NCI-H524 (cell line): Measurements from ENCODE around the gene LRRC18.

Experiments
- DNase-seq, 2 experiments: peaks; one replicate each; lab custom pipeline; 2025; lab: John Stamatoyannopoulos, UW

The LRRC18 gene

DNA sequence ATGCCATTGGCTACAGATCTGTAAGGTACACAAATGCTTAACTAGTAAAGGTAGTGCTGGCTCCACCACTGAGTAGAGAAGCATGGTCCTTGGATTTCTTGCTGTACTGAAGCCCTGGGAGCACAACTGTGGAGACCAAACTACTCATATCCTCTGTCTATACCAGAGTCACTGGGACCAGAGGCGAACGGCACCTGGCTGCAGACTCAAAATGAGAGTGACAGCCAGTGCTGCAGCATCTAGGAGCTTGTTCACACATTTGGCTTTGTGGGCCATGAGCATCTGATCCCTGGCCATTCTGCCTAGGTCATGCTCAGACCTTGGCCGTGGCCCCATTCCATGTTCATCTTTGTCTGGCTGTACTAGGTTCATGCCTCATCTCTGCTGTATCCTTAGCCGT, 31.9 kb downstream of the LRRC18 start:
- DNase-seq, result no peak

DNA sequence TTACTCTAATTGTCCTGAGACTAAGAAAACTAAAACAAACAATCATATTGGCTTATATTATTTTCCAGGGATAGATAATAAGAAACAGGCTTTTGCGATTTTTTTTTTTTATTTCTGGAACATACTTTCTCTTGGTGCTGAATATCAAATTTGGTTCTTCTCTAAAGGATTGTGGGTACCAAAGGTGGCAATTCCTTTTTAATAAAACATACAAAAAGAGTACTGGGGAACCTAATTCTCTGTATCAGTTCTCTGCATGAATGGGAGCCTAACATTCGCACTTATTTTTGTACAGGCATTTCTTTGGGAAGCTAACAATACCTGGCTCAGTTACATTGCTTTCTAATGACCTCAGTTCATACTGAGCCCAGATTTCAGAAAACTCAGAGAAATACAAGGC, 32.8 kb downstream of the LRRC18 start:
- no peak for DNase-seq

DNA sequence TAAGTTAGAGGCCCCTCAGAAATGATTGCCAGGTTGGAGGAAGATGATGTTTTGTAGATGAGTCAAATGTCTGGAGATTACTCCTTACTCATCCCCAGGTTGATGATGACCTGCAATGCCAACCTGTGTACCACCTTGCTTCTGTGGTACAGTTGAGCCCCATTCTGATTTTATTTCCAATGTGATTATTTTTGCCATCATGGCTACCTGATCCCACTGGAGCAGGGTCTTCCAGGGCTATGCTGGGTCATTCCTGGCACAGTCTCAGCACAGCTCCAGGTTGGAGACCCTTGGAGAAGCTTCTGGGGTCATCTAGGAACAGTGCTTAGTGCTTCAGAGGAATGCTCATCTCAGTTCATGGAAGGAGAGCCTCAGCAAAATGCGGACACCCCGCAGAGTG, 34.3 kb downstream of the LRRC18 start:
- no peak for DNase-seq

DNA sequence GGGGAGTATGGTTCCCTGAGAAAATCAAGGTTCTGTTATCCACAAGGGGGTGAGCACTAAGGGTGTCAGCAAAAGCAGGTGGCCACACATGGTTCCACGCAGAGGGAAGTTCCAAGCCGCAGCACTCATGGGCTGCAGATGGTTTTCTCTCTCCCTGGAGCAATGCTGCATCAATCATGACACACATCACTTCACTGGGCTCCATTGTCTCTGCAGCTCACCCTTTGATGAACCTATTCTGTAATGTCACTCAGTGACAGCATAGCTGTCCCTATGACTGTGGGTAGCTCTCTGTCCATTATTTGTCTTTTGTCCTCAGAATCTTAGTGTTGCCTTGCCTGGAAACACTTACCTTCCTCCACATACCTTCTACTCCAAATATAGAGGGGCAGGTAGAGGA, 34.8 kb downstream of the LRRC18 start:
- DNase-seq, result no peak

DNA sequence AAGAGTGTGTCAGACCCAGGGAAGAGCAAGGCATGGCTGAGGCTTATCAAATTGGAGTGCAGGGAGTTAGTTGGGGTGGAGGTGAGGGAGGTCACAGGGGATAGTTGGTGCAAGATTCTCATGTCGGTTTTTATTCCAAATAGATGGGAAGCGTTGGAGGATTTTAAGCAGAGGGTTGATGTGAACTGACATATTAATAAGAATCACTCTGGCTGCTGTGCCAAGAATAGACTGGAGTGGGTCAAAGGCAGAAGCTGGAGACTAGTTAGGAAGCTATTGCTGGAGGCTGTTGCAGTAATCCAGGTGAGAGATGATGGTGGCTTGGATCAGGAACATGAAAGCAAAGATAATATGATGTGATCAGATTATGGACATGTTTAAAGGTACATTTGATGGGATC, 36.5 kb downstream of the LRRC18 start:
- DNase-seq, result no peak

DNA sequence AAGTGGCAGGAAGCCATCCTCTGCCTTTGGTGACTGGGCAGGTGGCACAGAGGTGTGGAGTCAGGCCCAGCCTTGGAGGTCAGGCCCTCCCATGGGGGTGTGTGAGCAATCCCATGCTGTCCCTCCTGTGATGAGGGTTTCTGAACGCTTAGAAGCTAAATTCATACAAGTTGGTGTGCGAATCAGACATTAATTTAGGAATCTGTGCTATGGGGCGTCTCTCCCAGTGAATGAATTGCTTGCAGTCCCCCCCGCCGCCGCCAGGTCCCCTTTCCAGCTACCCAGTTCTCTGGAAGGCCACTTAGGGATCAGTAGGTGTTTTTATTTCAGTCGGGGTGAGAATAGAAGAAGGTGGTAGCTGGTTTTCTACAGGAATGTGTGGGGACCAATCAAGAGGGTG, 37.5 kb downstream of the LRRC18 start:
- DNase-seq, result no peak

DNA sequence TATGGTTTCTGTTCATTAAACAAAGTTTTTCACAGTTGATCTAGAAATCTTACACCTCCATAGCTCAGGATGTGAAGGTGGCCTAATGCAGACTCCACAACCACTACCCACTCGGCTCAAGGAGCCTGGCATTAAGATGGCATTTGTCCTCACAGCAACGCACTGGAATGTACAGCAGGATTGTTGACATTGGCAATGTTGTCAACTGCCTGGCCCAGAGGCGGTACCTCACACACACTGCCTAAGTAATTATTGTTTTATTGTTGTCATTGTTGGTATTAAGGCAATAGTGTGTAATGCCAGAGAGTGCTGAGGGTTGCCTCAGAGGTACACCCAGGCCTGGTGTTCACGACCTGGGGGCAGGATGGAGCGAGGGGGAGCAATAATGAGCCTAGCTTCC, 38.3 kb downstream of the LRRC18 start:
- no peak for DNase-seq

DNA sequence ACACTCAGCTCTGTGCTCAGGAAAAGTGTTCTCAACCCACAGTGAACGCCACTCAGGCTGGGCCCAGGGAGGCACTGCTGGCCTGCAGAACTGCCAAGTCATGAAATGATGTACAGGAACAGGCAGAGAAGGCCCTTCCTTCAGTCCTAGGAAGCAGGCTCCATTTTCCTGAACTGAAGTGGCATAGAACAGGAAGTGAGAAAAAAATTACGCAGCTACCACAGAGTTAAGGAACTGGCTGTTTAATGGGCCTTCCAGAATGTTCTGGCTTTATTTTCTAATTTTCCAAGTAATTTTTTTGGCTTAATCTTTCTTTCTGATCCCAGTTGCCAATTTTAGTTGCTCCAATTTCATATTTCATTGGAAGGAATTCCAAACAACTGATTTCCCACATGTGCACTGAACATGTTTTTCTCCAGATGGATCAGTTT, 39.3 kb downstream of the LRRC18 start:
- no peak for DNase-seq

DNA sequence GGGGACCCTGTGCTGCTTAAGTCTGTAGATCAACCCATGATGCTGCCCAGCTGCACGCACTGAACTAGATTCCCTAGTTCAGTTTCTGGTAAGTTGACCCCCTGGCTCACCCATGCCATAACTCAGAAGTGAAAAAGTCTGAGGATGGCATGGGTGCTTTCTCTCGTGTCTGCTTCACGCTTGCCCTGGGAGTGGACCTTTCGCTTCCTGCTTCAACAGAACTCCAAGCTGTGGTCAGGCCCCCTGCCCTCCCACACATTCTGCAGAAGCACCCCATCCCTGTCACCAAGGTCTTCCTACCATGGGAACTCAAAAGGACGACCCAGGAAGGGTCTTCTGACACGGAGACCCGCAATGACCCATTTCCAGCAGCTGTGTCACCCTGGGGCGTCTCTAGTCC, 39.9 kb downstream of the LRRC18 start:
- no peak for DNase-seq

DNA sequence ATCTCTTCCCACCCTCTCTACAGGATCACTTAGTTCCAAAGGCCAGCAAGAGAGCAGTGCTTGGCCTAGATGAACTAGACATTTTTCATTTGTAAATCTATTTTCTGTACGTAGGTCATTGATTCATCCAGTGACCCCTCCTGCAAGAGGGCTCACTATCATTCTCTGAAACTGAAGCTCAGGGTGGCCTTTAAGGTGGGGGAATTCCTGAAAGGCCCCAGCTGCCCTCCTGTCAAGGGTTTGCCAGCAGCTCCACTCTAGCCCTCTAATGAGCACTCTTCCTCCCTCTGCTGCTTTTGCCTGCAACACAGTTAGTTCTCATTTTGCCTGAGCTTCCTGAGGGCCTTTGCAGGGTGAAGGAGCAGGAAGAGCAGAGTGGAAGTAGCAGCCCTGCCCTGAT, 41.2 kb downstream of the LRRC18 start:
- no peak for DNase-seq

DNA sequence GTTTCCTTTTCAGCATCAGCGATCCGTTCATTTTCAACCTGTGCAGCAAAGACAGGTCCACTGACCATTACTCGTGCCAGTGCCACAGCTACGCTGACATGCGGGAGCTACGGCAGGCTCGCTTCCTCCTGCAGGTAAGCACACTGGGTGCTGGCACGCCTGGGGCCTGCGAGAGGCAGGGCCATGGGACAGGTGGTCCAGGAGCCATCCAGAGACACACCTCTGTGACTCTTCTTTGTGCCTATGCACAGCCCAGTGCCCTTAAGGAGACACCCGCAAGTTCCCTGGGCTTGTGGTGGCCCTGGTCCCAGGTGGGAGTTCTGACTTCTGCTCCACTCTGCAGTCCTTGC, 42.2 kb downstream of the LRRC18 start:
- DNase-seq, result no peak

DNA sequence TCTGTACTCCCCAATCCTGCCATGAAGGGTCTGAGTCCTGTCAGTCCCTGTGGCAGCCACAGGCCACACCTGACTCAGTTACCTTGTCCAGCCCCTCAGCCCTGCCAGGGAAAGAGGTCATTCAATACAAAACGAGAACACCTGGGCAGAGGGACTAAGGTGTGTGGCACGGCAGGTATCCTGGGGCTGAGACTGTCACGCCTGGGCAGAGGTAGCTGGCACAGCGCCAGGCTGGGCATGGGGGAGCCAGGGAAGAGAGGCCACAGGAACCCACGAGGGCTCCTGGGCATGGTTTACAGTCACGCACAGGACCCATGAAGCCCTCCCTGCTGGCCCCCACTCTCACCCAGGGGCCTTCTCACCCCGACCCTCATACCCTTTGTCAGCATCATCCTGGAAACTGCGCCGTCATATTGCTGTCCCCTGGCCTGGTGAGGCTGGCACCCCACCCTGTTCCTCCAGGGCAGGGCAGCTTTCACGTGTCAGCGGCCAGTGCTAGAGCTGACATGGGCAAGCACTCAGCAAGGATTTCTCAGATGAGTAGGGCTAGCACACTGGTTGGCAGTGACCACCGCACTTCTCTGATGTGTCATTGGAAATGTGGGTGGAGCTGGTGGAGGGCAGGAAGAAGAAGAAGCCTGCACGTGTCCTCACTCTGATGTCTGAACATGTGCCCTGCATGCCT, 42.7 kb downstream of the LRRC18 start:
- no peak for DNase-seq

DNA sequence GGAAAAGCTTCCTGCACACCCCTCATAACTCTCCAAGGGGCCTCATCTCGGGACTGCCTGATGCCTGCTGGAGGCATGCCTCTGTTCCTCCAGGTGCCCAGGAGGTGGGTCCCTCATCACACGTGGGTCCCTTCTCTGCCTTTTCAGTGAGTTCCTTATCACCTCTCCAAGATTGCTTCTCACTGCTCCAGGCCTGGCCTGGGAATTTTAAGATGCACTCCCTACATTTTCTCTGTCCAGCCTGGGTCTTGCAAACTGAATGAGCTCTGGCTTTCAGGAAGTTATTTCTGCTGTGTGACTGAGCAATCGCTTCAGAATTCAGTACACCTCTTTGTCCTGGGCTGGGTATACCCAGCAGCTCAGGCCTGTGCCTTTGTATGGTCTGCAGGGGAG, 43.8 kb downstream of the LRRC18 start:
- DNase-seq, result no peak

DNA sequence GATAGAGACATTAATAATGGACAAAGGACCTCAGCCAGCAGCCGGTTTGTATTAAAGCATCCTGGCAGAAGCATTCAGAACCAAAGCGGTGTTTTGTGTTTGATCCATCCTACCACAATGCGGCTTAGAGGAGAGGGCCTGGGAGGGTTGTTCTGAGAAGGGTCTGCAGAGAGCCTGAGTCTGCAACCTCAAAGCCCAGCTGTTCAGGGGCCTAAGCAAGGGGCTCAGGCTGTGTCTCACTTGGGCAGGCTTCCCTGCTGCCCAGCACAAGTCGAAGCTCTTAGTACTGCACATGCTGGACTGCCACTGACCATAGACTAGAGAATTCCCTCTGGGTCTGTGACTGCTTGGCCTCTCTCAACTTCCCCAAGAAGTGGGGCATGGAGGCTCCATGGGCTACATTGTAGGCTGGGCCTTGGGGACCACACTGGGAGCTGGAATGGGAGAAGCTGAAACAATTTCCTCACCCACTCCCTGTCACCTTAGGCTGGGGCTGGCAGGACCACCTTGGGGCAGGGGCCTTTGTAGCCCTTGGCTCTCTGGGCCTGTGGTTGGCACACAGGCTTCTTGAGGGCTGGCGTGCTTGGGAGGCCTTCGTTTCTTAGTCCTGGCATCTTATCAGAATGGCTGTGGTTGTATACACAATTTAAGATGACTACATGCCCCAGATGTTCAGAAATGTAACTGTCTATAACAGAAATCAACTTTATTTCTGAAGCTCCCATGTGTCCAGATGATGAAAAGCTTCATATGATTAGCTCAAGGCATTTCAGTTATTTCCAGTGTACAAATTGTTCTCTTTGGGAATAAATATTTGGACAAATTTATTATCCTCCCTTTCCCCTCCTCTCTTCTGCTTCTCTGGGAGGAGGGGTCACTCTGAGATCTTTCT, 44.5 kb downstream of the LRRC18 start:
- no peak for DNase-seq

DNA sequence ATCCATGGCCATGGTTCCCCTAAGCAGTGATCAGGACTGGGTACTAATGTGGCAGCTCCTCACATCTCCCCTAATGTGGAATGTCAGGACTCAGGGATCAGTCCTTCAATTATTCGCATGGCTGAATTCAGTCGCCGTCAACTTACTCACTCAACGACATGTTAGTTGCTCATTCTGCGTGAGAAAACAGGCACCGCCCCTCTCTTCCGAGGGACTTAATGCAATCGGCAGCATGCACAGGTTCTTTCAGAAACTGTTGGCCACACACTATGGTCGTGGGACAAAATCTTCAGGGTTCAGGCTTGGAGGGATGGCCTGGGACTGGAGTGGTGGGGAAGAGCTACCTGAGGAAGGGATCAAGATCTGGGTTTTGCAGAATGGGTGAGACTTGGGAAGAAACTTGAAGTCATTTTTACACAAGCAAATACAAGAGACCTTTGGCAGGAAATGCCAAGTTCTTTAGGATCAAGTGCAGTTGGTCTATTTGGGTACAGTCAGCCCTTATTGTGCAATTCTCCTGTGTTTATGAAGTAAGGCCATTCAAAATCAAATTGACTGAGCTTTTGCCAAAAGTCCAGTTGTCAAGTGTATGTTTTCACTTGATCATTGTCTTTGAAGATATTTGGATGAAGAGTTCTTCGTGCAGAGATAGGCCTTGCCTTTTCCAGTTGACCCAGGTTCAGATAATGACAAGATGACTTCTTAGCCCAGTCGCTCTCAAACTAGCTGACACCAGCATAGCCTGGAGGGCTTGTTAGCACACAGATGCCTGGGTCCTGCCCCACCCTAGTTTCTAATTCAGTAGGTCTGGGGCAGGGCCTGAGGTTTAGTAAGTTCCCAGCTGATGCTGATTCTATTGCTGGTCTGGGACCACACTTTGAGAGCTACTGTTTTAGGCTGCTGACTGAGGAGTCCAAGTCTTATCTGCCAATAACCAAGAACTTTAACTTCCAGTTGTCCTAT, 48.5 kb downstream of the LRRC18 start:
- DNase-seq, result no peak

DNA sequence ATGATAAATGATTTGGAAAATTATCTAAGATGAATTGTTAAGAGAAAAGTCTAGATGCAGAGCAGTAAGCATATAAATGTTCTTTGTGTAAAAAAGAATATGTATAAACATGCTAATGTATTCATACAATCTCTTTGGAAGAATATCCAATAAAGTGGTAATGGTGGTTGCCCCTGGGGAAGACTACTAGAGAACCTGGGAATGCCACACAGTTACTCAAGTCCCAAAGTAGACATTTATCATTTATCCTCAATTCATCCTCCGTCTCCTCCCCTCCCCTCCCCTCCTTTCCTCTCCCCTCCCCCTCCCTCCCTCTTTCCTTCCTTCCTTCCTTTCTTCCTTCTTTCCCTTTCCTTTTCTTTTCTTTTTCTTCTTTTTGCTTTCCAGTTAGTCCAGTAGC, 51.7 kb downstream of the LRRC18 start:
- no peak for DNase-seq

DNA sequence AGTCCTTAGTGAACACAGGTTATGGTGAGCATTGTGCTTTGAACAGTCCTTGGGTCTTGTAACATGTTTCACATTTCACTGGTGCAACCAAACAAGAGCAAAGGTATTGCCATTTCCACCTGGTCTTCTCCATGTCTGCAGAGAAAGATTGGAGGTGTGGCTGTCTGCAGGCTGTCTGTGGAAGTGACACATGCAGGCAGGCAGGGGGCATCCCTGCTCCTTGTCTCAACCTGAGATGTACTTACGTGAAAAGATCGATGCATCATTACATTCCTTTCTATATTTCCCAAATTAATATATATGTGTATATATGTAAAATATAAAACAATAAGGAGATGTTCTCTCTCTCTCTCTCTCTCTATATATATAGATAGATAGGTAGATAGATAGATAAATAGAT, 54.3 kb downstream of the LRRC18 start:
- peak in 1 of 2 experiments; percentile 2 for DNase-seq

DNA sequence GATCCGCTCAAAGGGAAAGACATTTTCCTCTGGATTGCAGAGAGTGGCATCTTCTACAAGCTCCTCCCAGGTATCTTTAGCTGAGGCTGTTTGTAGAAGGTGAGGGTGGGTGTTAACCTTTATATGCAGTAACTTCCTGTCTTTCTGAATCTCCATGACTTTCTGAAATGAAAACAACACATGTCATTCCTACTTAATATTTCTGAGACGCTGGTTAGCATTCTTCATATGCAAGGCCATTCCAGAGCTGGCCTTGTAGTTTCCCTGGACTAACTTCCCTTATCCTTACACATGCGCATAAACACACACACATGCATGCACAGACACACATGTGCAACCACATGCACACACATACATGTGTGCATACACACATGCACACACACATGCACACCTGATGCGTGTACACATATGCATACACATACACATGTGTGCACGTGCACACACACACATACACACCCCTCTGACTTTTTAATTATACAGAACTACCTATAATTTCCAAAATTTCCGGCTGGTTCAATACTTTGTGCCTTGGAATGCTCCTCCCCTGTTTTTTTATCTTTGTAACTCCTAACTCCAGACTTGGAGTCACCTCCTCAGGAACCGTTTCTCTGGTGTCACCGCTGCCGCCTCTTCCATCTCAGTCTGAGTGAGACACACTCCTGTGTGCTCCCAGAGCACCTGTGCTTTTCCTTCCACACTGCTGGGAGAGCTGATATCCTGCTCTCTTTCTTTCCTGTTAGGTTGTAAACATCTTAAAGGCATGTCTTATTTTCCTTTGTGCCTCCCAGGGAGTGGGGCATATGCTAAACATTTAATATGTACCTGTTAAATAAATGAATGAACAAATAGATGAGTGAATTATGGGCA, 55.2 kb downstream of the LRRC18 start:
- no peak for DNase-seq

DNA sequence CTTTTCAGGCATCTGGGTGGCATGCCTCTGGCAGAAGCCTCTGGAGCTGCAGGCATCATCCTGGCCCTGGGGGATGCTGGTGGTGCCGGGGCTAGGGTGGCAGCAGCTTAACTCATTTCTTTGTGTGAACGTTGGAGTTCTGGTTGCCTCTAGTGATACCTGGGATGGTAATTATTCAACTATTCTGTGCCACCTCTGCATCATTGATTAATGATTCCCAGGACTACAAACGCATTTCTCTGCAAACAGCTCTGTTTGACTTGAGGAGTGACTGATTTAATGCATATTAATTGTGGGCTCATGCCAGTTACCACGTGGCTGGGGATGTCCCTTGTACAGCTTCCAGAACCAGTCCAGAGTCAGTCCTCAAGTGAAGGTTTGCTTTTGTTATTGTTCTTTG, 55.9 kb downstream of the LRRC18 start:
- DNase-seq, result no peak

DNA sequence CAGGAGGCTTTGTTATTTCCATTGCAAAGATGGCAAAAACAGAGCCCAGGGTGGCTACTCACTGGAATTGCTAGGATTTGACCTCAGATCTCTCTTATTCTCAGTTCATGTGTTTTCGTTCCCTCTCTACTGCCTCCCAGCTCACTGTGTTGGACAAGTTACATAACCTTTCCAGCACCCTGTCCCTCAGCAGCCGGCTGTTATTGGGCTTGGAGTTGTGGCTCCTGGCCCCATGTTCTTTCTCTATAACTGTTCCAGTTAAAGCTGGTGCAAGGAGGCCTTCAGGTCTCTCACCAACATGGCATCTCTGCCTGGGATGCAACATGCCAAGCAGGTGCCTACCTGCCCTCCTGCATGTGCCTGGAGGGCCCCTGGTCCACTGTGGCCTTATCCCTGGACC, 56.8 kb downstream of the LRRC18 start:
- DNase-seq, result no peak

DNA sequence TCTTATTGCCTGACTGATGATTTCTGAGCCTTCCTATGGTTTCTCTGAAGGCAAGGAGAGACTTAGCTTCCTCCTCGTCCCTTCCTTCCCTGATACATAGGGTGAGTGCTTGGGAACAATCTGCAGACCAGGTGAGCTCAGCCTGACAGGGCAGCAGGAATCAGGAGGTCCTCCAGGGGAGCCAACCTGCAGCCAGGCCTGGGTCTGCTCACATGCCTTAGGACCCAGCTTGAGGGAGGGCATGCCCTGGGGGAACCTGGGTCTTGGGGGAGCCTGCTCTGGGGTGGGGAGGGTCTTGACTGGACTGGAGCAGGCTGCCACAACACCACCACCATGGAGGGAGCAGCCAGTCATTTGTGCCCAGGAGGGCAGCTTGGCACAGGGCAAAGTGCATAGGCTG, 57.7 kb downstream of the LRRC18 start:
- DNase-seq, result no peak
